Erythroblast (primary cell): ENCODE results near the gene GPC3.

Source experiments
- GATA1 ChIP-seq: IDR thresholded peaks from 2 replicates; pipeline ENCODE4 v1.6.1; 2011; ENCODE audit warnings: low read depth, mild to moderate bottlenecking, control low read depth, low read length, moderate library complexity
- POLR2A ChIP-seq: IDR thresholded peaks from 2 replicates; pipeline ENCODE4 v1.6.1; 2011; ENCODE audit warnings: mild to moderate bottlenecking, low read length

DNA sequence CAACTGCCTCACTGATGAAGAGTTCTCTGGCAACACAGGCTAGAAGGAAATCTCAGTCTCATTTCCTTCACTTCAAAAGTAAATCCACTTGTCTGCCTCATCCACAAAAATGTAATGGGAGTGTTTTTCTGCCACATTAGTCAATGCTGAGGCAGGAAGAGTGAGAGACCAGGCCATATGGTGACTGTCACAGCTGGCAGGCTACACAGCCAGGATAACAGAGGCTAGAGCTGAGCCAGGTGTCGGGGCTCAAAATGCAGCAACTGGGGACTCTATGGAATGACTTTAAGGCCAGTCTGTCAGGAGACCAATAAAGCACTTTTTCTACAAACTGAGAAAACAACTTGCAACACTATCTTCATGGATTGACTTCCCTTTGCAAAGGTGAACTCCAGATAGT, 204.2 kb downstream of the GPC3 start:
- no peak for TF ChIP-seq POLR2A
- no peak for TF ChIP-seq GATA1
